Fibroblast of the conjunctiva (primary cell): Measurements from ENCODE around the gene IGFALS.

Source experiments
- DNase-seq: peaks from one replicate; pipeline ENCODE4 v3.0.0-alpha.2; 2010; ENCODE audit warnings: low read depth

The IGFALS gene

DNA sequence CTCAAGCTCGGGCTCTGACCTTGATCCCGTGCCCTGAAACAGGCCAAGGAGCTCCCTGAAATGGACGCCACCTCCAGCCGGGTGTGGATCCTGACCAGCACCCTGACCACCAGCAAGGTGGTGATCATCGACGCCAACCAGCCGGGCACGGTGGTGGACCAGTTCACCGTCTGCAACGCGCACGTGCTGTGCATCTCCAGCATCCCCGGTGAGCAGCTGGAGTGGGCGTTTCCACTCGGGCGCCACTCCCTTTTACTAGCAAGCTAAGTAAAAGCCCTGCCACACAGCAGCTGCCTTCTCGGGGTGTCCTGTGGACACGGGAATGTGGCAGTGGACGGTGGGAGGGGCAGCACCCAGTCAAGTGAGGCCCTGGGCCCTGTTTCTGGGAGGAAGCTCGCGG is 28.5 kb downstream of the IGFALS start:
- no peak for DNase-seq

DNA sequence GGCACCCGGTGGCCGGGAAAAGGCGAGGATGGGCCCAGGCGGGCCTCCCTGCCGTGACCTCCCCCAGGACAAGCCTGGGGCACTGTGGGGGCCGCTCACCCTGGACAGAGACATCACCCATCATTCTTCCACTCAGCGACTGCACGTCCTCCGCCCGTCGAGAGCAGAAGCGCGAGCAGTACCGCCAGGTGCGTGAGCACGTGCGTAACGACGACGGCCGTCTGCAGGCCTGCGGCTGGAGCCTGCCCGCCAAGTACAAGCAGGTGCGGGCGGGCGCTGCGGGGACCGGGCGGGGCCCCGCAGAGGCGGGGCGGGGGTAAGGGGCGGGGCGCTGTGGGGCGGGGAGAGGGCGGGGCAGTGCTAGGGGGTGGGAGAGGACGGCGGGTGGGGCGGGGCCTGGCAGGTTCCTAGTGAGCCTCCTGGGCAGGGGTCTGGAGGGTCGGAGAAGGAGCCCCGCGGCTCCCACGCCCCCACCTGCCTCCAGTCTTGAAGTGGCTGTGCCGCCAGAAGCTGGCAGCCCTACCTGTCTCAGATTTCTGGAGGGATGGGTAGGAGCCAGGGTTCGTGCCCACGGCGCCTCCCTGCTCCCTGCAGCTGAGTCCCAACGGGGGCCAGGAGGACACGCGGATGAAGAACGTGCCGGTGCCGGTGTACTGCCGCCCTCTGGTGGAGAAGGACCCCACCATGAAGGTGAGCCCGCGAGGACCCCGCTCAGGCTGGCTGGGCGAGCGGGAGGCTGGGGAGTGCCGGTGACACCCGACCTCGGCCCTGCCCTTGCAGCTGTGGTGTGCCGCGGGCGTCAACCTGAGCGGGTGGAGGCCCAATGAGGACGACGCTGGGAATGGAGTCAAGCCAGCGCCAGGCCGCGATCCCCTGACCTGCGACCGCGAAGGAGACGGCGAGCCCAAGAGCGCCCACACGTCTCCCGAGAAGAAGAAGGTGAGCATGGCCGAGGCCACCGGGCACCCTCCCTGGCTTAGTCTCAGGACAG is 29.7 kb downstream of the IGFALS start:
- no peak for DNase-seq

DNA sequence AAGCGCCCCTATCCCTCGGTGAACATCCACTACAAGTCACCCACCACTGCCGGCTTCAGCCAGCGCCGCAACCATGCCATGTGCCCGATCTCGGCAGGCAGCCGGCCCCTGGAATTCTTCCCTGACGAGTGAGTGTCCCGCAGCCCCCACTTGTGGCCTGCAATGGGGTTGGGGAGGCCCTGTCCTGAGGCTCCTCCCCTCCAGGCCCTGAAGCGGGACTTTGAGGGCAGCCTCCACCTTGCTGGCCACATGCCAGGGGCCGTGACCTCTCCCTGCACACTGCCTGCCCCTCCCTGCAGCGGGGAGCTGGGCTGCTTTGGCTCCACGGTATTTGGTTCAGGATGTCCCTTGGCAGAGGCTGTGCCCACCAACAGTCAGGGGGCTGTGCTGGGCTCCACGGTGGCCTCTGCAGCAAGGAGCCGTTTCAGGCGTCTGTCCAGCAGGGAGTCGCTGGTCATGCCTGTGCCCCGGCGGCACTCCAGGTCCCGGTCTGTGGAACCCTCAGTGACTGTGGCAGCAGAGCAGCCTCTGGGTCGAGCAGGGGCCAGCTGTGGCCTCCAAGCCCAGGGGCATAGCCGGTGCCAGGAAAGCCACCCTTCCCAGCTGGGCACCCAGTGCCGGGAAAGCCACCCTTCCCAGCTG is 30.5 kb downstream of the IGFALS start:
- DNase-seq, result no peak

DNA sequence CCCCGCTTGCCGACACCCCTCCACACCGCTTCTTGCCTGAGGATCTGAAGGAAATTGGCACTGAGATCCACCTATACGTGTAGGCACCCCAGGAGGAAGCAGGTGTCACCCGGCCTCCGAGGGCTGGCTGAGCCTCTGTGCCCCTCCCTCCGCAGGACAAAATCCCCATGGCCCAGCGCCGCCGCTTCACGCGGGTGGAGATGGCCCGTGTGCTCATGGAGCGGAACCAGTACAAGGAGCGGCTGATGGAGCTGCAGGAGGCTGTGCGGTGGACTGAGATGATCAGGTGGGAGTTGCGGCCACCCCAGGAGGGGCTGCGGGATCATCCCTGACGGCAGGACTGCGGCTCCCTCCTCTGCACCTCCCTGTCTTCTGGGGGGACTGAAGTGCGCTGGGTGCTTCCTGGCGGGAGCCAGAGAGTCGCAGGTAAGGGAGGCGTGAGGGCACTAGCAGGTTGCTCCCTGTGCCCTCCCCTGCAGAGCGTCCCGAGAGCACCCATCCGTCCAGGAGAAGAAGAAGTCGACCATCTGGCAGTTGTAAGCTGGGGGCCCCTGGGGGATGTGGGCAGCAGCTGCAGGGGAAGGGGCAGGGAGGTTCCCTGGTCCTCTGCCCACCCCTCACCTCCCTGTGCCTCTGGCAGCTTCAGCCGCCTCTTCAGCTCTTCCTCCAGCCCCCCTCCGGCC is 31.2 kb downstream of the IGFALS start:
- no peak for DNase-seq

DNA sequence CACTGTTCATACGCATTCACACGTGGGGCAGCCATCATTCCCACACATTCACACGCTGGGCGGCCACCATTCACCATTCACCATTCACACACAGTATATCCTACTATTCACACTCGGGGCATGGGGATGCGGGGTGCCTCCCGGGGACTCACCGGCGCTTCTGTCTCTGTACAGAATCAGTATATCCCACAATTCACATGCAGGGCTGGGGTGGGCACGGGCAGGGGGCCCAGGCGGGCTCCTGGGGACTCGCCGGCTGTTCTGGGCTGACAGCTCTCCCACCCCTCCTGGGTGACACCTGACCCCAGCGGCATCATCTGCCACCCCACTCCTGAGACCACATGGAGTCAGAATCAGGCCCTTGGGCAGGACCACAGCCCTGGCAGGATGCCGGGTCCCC is 31.8 kb downstream of the IGFALS start:
- no peak for DNase-seq

DNA sequence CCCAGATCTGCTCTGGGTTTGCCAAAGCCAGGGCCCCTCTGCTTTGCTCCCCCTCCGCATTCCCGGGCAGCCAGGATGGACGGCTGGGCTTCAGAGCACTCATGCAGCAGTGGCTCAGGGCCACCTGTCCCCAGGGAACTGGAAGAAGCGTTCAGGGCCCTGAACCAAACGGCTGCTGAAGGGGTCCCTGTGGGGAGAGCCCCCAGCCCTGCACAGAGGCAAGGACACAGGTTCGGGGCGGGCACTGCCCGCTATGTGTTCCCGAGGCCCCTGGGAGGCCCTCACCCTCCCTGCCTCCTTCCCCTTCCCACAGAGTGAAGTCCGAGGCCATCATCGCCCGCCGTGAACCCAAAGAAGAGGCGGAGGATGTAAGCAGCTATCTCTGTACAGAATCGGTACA is 32.6 kb downstream of the IGFALS start:
- DNase-seq, result no peak

DNA sequence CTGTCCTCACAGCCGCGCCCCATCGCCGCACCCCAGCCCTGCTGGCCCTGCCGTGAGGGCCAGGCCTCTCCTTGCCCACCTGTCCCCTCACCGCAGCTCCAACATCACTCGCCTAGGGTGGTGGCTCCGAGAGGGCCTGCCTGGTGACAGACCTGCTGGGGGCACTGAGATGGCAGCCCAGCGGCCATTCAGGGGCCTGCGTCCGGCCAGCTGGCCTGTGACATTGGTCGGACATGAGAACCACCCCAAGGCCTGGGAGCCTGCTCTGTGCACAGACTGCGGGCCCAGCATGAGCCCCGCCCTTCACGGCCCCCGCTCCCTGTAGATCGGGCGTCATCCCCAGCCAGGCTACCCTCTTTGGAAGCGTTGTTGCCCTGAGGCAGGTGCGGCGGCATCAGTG is 34.0 kb downstream of the IGFALS start:
- DNase-seq, result no peak

DNA sequence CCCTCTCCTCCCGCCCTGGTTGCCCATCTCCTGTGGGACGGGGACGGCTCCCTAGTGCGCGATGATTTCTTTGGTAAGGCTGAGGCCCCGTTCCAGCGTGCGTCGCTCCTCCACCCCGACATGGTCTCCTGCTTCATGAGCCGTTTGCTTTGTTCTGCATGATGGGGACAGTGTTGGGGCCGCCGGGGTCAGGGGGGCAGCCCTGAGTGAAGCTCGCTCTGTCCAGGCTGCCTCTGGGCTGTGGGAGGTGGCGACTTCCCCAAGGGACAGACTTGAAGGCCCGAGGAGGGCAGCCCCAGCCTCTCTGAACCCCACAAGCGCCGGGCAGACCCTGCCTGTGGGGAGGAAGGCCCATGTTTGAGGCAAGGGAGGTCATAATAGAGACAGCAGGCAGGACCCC is 34.6 kb downstream of the IGFALS start:
- no peak for DNase-seq

DNA sequence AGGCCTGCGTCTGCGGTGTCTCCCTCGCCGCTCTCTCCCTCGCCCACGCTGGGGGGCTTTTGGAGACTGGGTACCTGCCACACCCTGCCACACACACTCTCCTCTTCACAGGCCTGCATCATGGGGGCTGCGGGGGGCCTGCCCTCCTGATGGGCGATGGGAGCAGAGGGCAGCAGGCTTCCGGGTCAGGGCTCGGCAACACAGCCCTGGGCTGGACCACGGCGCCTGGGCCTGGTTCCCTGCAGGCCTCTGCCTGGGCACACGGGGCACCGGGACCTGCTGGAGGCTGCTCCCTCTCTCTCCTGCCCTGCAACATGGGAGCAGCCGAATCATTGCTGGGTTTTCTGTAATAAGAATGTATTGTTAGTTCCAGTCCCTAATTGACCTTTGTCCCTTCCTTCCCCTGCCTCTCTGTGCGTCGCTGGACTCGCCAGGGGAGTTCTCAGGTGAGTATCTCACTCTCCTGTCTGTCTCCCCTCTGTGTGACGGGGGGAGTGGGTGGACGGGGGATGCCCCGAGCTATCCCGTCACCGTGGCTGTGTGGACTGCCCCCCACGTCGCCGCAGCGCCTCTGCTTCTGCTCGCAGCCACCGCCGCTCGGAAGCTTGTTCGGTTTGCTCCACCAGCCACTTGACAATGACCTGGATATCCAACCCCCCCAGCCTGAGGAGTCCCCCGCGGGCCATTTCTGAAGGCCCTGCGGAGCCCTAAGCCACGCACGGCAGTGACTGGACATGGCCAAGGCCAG is 35.6 kb downstream of the IGFALS start:
- no peak for DNase-seq

DNA sequence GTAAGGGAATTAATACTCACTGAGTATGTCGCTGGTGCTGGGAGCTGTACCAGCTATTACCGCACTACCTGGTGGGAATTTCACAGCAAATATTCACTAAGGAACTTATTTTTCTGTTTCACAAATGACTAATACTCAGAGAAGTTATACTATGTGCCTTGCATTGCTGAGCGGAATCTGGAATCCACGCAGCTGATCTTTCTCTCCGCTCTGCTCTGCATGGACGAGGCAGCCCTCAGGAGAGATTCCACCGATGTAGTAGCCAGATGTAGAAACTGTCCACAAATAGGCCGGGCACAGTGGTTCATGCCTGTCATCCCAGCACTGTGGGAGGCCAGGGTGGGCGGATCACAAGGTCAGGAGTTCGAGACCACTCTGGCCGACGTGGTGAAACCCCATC is 39.3 kb downstream of the IGFALS start:
- DNase-seq, result no peak

DNA sequence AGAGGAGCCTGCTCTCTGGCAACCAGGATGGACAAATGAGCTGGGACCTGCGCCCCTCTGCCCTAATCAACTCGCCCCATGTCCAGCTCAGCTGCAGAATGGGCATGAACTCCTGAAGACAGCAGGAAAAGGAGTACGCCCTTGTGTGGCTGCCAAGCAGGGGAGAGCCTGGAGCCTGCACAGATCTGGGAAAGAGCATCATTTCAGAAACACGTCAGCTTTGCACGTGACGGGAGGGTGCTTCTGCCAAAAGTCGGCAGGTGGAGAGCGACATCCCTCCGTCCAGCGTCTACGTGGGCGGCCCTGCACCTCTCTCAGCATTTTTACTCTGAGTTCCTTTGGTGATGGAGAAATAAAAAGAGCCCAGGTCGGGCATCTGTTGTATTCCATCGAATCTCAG is 40.7 kb downstream of the IGFALS start:
- no peak for DNase-seq

DNA sequence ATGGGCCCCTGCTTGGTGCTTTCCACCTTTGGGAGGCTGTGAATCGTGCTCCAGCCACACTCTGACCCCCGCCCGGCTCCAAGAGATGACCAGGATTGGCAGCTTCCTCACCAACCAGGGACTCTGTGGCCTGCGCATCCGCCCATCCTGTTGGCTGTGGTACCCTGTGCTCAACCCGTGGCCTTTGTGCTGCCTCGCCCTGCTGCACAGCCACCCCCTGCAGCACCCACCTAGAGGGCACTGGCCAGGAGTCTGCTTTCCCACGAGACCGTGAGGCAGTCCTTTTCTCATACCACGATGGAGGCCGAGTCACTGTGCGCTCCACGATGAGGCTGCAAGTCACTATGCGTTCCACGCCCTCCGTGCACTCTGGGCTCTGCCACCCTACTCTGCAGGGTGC is 41.6 kb downstream of the IGFALS start:
- no peak for DNase-seq

DNA sequence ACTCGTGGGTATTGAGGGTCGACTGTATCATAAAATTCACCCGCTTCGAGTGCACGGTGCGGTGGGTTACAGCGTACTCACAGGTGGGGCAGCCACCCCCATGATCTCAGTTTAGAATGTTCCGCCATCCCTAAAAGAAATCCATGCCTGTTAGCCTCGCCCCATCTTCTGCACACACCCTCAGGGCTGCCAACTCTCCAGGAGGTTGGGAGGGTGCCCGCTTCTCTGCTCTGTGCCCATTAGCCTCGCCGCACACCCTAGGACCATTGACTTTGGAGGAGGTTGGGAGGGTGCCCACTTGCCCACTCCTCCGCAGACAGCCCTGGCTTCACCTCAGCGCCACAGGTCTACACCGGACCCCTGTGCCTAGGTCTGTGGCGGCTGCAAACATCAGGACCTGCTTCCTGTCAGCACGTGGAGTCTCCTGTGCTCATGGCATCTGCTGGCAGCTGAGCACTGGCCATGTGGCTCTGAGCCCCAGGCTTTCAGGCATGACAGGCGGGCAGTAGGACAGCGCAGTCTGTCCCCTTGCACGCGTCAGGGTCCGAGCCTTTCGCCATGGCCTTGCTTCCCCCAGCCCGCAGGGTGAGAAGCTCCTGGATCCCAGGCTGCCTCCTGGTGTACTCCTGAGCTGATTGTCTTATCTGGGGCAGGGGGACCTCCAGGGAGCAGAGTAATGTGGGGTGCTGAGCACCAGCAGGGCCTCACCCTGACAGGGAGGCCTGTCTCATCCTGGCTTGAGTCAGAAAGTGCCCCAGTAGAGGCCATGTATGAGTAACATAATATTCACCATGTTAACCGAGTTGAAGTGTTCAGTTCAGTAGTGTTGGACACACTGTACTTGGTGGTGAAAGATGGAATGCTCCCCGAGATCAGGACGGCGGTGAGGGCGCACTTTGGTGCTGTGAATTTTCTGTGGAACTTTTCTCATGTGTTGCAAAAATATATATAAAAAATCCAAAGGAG is 44.1 kb downstream of the IGFALS start:
- DNase-seq, result no peak

DNA sequence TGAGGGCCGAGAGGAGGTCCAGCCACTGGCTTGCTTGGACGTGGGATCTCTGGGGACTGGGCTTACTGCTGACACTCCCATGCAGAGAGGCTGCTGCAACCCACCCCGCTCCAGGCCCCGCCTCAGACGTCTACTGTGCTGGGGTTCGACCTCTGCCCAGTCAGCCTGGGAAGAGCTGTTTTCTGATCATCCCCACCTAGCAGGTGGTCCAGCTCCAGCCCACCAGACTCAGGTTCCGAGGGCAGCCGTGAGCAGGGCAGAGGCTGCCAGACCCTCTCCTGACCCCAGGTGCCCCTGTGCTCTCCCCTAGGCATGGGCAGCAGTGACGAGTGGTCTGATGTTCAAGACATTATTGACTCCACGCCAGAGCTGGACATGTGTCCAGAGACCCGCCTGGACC is 45.6 kb downstream of the IGFALS start:
- no peak for DNase-seq

DNA sequence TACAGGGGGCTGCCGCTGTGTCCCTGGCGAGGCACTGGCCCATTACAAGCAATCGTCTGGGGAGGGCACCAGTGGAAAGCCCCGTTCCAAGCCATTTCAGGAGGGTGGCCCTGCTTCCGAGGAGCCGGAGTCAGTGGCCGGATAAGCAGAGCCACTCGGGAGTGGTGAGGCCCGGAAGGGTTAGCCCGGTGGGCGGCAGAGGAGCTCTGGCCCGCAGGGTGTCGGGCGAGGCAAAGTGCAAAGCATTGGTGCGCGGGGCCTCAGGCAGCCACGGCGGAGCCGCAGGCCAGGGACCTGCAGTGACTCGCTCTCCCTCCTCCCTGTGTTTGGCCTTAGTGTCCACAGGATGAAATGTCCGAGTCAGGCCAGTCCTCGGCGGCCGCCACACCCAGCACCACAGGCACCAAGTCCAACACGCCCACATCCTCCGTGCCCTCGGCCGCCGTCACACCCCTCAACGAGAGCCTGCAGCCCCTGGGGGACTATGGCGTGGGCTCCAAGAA is 46.8 kb downstream of the IGFALS start:
- DNase-seq, result no peak

DNA sequence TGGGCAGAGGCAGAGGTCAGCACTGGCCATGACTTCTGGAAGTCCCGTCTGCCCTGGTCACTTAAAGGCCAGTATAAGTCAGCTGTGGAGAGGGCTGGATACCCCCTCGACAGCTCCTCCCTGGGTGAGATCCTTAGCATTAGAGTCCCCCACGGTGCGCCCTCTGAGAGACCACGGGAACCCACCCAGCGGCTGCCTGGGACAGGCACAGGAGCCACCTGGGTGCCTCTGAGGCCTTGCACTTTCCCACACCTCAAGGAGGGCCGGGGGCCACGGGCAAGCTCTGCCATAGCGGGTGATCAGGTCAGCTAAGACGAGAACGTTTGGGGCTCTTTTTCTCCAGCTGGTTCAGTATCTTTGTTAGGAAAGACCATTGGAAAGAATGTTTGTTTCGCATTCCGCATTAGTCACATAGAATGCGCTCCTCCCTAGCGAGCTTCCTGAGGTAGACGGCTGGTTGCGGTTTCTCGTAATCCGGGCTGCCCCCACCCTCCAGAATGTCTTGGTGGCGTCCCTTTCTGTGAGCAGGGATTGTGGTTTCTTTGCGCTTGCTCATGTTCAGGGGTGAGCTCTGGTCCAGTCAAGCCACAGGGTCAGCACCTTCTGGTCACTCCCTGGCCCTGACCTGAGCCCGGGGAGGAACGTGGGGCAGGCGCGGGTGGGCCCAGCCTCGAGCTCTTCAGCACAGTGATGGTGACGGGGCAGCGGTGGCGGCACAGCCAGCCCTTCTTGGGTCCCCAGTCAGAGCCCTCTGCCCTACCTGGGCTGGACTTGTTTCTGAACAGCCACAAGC is 47.4 kb downstream of the IGFALS start:
- peak; percentile 44 for DNase-seq

DNA sequence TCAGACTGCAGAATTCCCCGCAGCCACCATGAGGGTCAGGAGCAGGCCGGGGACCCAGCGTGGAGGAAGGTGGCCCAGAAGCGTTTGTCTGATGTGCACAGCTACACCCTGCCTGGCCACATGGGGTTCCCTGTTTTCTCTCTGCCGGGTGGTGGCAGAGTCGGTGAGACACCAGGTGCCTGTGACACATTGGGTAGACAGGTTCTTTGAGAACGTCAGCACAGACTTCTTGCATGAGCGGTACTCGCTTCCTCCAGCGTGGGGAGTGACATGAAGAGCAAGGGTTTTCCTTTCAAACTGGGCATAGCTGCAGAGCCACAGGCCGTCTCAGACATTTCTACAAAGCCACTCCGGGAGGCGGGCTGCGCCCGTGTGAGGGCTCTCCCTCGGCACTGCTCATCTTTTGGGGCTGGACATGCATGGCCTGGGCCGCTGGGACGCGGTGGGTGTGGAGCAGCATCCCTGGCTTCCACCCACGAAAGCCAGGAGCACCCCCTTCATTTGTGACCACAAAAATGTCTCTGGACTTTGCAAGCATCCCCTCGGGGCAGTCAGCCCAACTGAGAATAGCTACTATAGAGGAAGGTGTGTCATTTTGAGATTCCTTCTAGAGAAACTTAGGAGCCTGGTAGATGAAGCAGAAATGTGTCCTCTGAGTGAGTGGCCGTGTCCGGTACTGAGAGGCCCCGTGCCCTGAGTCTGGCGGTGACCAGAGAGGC is 48.2 kb downstream of the IGFALS start:
- peak; percentile 22 for DNase-seq

DNA sequence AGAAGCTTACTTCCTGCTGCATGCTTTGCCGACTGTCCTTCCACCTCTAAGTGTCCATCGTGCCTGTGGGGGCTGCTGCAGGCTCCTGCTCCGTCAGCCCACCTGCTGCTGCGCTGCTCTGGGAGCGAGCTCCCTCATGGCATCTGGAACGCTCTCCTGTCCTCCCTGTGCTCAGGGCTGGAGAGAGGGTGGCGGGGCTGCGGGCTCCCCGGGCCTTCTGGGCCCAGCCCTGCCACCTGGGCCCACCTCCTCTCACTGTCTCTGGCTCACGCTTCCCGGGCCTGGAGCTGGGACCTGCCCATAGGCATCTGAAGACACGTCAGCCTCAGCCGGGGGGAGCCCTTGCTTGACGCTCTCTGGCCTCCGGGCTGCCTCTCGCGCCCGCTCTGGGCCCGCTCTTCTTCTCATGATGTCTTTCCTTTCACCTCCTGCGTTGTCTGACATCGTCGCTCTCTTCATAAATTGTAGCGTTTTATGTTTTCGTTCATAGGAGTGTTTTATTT is 49.1 kb downstream of the IGFALS start:
- DNase-seq, result no peak
